ENCODE data around the gene ST8SIA2.

DNA sequence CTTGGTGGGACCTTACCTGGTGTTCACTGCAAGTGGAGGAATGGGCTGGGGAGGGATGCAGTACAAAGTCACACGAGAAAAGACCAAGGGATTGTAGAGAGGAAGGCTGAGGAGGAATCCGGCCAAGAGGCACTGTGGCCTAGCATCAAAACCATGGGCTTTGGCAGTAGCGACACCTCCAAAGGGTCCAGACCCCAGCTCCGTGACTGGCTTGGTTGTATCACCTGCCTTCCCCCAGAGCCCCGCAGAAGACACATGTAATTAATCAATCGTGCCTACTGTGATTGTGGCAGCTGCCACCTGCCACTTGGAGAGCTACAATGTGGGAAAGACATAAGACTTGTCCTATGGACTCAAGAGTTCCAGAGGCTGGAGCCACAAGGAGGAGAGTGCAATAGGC lies 54.7 kb downstream of the ST8SIA2 start:
- TF ChIP-seq POLR2A (IDR thresholded peaks at IDR 0.05) = no peak
- TF ChIP-seq, protein P1, sequence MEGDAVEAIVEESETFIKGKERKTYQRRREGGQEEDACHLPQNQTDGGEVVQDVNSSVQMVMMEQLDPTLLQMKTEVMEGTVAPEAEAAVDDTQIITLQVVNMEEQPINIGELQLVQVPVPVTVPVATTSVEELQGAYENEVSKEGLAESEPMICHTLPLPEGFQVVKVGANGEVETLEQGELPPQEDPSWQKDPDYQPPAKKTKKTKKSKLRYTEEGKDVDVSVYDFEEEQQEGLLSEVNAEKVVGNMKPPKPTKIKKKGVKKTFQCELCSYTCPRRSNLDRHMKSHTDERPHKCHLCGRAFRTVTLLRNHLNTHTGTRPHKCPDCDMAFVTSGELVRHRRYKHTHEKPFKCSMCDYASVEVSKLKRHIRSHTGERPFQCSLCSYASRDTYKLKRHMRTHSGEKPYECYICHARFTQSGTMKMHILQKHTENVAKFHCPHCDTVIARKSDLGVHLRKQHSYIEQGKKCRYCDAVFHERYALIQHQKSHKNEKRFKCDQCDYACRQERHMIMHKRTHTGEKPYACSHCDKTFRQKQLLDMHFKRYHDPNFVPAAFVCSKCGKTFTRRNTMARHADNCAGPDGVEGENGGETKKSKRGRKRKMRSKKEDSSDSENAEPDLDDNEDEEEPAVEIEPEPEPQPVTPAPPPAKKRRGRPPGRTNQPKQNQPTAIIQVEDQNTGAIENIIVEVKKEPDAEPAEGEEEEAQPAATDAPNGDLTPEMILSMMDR (IDR thresholded peaks at IDR 0.05) = no peak

Measured in adrenal gland (tissue), 5 donors.